DOHH2 (cell line): ENCODE results near the gene NPR3.

Experiments used
- H3F3A ChIP-seq: fragments of 200-600 bp; sonication (generic), shearing (Covaris generic); 2 replicates; pipeline ENCODE4 v1.6.0; 2016; ENCODE audit warnings: antibody characterized with exemption, mild to moderate bottlenecking; ENCODE audit not compliant: control insufficient read depth, insufficient read depth
- H3K27ac ChIP-seq: fragments of 200-600 bp; sonication (generic); 2 replicates; pipeline ENCODE4 v1.5.1; 2014; ENCODE audit warnings: low read depth, mild to moderate bottlenecking, low read length, moderate library complexity
- H3K27me3 ChIP-seq: fragments of 200-600 bp; sonication (generic); 2 replicates; pipeline ENCODE4 v1.6.1; 2014; ENCODE audit warnings: mild to moderate bottlenecking, low read length, mixed read lengths; ENCODE audit not compliant: control insufficient read depth
- H3K36me3 ChIP-seq: fragments of 200-600 bp; sonication (generic); 2 replicates; pipeline ENCODE4 v1.6.1; 2014; ENCODE audit warnings: mild to moderate bottlenecking, low read length, moderate library complexity, mixed read lengths; ENCODE audit not compliant: control insufficient read depth
- H3K4me1 ChIP-seq: fragments of 200-600 bp; sonication (generic); 2 replicates; pipeline ENCODE4 v1.6.1; 2014; ENCODE audit warnings: mild to moderate bottlenecking, low read length, mixed read lengths; ENCODE audit not compliant: control insufficient read depth
- H3K4me2 ChIP-seq: fragments of 200-600 bp; sonication (generic); 2 replicates; pipeline ENCODE4 v1.6.0; 2014; ENCODE audit warnings: mild to moderate bottlenecking, low read length, moderate library complexity
- H3K4me3 ChIP-seq: fragments of 200-600 bp; sonication (generic); 2 replicates; pipeline ENCODE4 v1.5.1; 2014; ENCODE audit warnings: mild to moderate bottlenecking, low read length, mixed read lengths
- H3K79me2 ChIP-seq: fragments of 200-600 bp; sonication (generic); 2 replicates; pipeline ENCODE4 v1.6.1; 2014; ENCODE audit warnings: mild to moderate bottlenecking, low read length, mixed read lengths; ENCODE audit not compliant: control insufficient read depth
- H3K9me2 ChIP-seq: fragments of 200-600 bp; sonication (generic); replicated peaks from 2 replicates; pipeline ENCODE4 v1.6.1; 2014; ENCODE audit warnings: mild to moderate bottlenecking, low read length, mixed read lengths; ENCODE audit not compliant: control insufficient read depth
- H3K9me3 ChIP-seq: fragments of 200-600 bp; sonication (generic); 2 replicates; pipeline ENCODE4 v1.6.1; 2014; ENCODE audit warnings: antibody characterized with exemption, low read length, mixed read lengths; ENCODE audit not compliant: control insufficient read depth, insufficient read depth
- H4K20me1 ChIP-seq: fragments of 200-600 bp; sonication (generic); 2 replicates; pipeline ENCODE4 v1.6.0; 2014; ENCODE audit warnings: low read depth, mild to moderate bottlenecking, antibody characterized with exemption, low read length, moderate library complexity; ENCODE audit not compliant: control insufficient read depth, insufficient read depth
- EZH2phosphoT487 ChIP-seq: fragments of 200-600 bp; sonication (generic); IDR thresholded peaks from 2 replicates; pipeline ENCODE4 v1.6.1; 2017; ENCODE audit warnings: borderline replicate concordance, mild to moderate bottlenecking, antibody characterized with exemption, low read length, moderate library complexity, mixed read lengths
- TF ChIP-seq, protein P1 (sequence below): fragments of 200-600 bp; sonication (generic); IDR thresholded peaks from one replicate; pipeline ENCODE4 v1.5.1; 2014; ENCODE audit warnings: antibody characterized with exemption, mild to moderate bottlenecking, low read depth, low read length; ENCODE audit not compliant: poor library complexity, severe bottlenecking

Gene NPR3

GRCh38 chr5:32812399-32812798 is 101.3 kb downstream of the NPR3 start:
- Histone ChIP-seq H3K9me2 (no peaks in the 10 kb centered on the region), H3F3A (no peaks in the 10 kb centered on the region), H3K4me1 (no peaks in the 10 kb centered on the region), H3K27me3 (no peaks in the 10 kb centered on the region), H3K36me3 (no peaks in the 10 kb centered on the region), H3K9me3 (no peaks in the 10 kb centered on the region), H3K79me2 (no peaks in the 10 kb centered on the region), H3K27ac (no peak overlapping the region), H4K20me1 (no peaks in the 10 kb centered on the region), H3K4me3 (no peak overlapping the region), H3K4me2 (no peak overlapping the region)
- TF ChIP-seq, protein P1, sequence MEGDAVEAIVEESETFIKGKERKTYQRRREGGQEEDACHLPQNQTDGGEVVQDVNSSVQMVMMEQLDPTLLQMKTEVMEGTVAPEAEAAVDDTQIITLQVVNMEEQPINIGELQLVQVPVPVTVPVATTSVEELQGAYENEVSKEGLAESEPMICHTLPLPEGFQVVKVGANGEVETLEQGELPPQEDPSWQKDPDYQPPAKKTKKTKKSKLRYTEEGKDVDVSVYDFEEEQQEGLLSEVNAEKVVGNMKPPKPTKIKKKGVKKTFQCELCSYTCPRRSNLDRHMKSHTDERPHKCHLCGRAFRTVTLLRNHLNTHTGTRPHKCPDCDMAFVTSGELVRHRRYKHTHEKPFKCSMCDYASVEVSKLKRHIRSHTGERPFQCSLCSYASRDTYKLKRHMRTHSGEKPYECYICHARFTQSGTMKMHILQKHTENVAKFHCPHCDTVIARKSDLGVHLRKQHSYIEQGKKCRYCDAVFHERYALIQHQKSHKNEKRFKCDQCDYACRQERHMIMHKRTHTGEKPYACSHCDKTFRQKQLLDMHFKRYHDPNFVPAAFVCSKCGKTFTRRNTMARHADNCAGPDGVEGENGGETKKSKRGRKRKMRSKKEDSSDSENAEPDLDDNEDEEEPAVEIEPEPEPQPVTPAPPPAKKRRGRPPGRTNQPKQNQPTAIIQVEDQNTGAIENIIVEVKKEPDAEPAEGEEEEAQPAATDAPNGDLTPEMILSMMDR, result no peak
- no peak for TF ChIP-seq EZH2phosphoT487

DNA sequence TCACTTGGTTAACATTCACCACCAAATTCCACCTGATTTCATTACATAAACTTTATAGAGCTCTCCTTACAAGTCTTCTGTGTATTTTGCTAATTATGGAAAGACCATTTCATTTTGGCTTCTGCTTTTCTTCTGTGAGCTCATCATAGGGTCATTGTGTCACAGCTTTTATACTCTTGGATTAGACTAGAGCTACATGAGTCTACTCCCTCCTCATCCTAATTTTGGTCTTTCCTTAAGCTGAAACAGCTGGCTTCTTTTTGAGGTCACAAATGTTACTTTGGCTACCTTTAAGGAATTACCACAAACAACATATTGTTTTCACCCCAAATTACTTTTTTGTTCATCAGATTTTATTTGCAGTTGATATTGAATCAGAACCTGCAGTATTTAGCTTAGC is 103.0 kb downstream of the NPR3 start:
- no peaks in the 10 kb centered on the region for H3K36me3 ChIP-seq
- TF ChIP-seq EZH2phosphoT487, result no peak
- TF ChIP-seq, protein P1, result no peak
- no peaks in the 10 kb centered on the region for H4K20me1 ChIP-seq
- H3K4me1 ChIP-seq, result no peaks in the 10 kb centered on the region
- H3K27ac ChIP-seq, result no peak overlapping the region
- H3K79me2 ChIP-seq, result no peaks in the 10 kb centered on the region
- no peak overlapping the region for H3K4me2 ChIP-seq
- H3K27me3 ChIP-seq, result no peaks in the 10 kb centered on the region
- H3K4me3 ChIP-seq, result no peak overlapping the region
- H3F3A ChIP-seq, result no peaks in the 10 kb centered on the region
- H3K9me2 ChIP-seq, result no peaks in the 10 kb centered on the region
- no peaks in the 10 kb centered on the region for H3K9me3 ChIP-seq

DNA sequence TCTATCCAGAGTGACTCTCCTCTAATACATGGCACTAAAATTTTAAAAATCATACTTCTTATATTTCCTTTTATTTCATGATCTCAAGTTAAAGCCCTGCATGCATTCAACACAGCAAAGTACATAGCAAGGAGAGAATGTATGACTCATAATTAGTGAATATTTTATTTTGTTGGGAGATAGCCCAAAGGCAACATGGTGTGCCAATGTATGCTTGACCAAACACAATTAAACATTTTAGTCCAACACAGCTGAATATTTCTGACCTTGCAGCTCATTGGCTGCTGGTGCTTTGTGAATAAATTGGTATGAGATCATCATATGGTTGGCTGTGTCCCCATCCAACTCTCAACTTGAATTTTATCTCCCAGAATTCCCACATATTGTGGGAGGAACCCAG is 103.5 kb downstream of the NPR3 start:
- no peak overlapping the region for H3K4me3 ChIP-seq
- H3K27ac ChIP-seq, result no peak overlapping the region
- no peaks in the 10 kb centered on the region for H3K9me2 ChIP-seq
- no peak overlapping the region for H3K4me2 ChIP-seq
- H3K4me1 ChIP-seq, result no peaks in the 10 kb centered on the region
- no peaks in the 10 kb centered on the region for H3K79me2 ChIP-seq
- H3K27me3 ChIP-seq, result no peaks in the 10 kb centered on the region
- no peaks in the 10 kb centered on the region for H4K20me1 ChIP-seq
- no peaks in the 10 kb centered on the region for H3K9me3 ChIP-seq
- H3K36me3 ChIP-seq, result no peaks in the 10 kb centered on the region
- no peaks in the 10 kb centered on the region for H3F3A ChIP-seq
- TF ChIP-seq, protein P1, result no peak
- no peak for TF ChIP-seq EZH2phosphoT487

DNA sequence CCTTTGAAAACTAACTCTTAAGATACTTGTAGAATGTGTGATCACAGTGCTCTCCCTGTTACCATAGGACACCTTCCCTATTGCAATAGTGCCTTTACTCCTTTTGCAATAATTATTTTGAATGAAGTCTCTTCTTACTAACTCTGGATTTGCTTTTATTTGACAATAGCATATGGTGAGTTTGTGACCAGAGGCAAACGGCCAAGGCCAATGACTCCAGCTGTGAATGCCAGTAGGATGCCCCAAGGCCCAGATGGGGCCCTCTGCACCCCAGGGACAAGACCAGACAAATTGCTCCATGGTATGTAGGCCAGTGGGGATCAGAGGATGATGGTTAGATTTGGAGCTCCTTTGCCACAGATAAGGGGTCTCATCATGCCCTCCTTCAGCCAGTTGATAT is 116.9 kb downstream of the NPR3 start:
- H4K20me1 ChIP-seq, result no peaks in the 10 kb centered on the region
- no peaks in the 10 kb centered on the region for H3K27me3 ChIP-seq
- H3K79me2 ChIP-seq, result no peaks in the 10 kb centered on the region
- H3K27ac ChIP-seq, result no peak overlapping the region
- no peaks in the 10 kb centered on the region for H3K36me3 ChIP-seq
- no peak overlapping the region for H3K4me3 ChIP-seq
- no peak for TF ChIP-seq EZH2phosphoT487
- TF ChIP-seq, protein P1, result no peak
- H3K9me2 ChIP-seq, result no peaks in the 10 kb centered on the region
- H3K9me3 ChIP-seq, result no peaks in the 10 kb centered on the region
- no peaks in the 10 kb centered on the region for H3K4me1 ChIP-seq
- H3K4me2 ChIP-seq, result no peak overlapping the region
- H3F3A ChIP-seq, result no peaks in the 10 kb centered on the region
